Type B pancreatic cell (in vitro differentiated cells): ENCODE results near the gene ZFY. TPM values are rescaled to one million over a fixed set of nuclear protein-coding genes. Genes with fewer than 3 reads are reported as not detected.

Experiments
- DNase-seq: peaks from one replicate; pipeline ENCODE4 v3.0.0; 2021; ENCODE audit warnings: mixed read lengths; ENCODE audit not compliant: unreplicated experiment; ENCODE audit errors: extremely low spot score
- H3K27ac Mint-ChIP-seq: 2 replicates; pipeline ENCODE4 v1.8.0; 2021; ENCODE audit warnings: mild to moderate bottlenecking, mixed read lengths
- H3K27me3 Mint-ChIP-seq: 2 replicates; pipeline ENCODE4 v1.8.0; 2021; ENCODE audit warnings: mixed read lengths
- H3K36me3 Mint-ChIP-seq: 2 replicates; pipeline ENCODE4 v1.8.0; 2021; ENCODE audit warnings: mixed read lengths
- H3K4me1 Mint-ChIP-seq: one replicate; pipeline ENCODE4 v1.8.0; 2021; ENCODE audit warnings: mixed read lengths; ENCODE audit not compliant: unreplicated experiment
- H3K4me3 Mint-ChIP-seq: 2 replicates; pipeline ENCODE4 v1.8.0; 2021; ENCODE audit warnings: mild to moderate bottlenecking, mixed read lengths
- H3K9me3 Mint-ChIP-seq: 2 replicates; pipeline ENCODE4 v1.8.0; 2021; ENCODE audit warnings: mixed read lengths
- CTCF ChIP-seq: fragments of 200-600 bp; sonication (generic); conservative IDR thresholded peaks from 2 replicates; pipeline ENCODE4 v1.5.0; 2021; ENCODE audit warnings: antibody characterized with exemption, mild to moderate bottlenecking
- long read RNA-seq: library from polyadenylated mRNA; unstranded; transcript quantifications from one replicate; pipeline ENCODE4 v2.0.0, GENCODE V29; 2020
- total RNA-seq: library from RNA; stranded (reverse); gene quantifications from 2 replicates; pipeline ENCODE4 v1.2.1, GENCODE V29; 2021; ENCODE audit warnings: low replicate concordance

ZFY gene
- total RNA-seq, result not detected in 2 replicates
- long read RNA-seq, result 0 reads

- H3K27ac Mint-ChIP-seq, result no peak within 1 kb of the TSS
- H3K4me3 Mint-ChIP-seq, result no peak within 1 kb of the TSS
These were observed at the start of gene ZFY for GRCh38 chrY:2934861-2935715. Gene ZFY, plus strand, starts transcription at chrY:2935381. Its CDS starts 18,556 bp downstream, at chrY:2953937.

GRCh38 chrY:2885880-2886279, 49.3 kb upstream of the ZFY start:
- Mint-ChIP-seq H3K4me3 (no peak overlapping the region), H3K27me3 (no peaks in the 10 kb centered on the region), H3K9me3 (no peaks in the 10 kb centered on the region), H3K27ac (no peak overlapping the region), H3K36me3 (no peaks in the 10 kb centered on the region), H3K4me1 (no peaks in the 10 kb centered on the region)
- no peak for DNase-seq
- TF ChIP-seq CTCF, result no peak

More at GRCh38 chrY:2934861-2935715, at the start of gene ZFY:
- no peaks in the 10 kb centered on the region for H3K36me3 Mint-ChIP-seq
- DNase-seq, result no peak
- no peaks in the 10 kb centered on the region for H3K27me3 Mint-ChIP-seq
- no peak for TF ChIP-seq CTCF
- no peaks in the 10 kb centered on the region for H3K9me3 Mint-ChIP-seq
- H3K4me1 Mint-ChIP-seq, result no peaks in the 10 kb centered on the region

GRCh38 chrY:2887386-2887785, 47.8 kb upstream of the ZFY start:
- H3K4me3 Mint-ChIP-seq, result no peak overlapping the region
- no peaks in the 10 kb centered on the region for H3K9me3 Mint-ChIP-seq
- H3K4me1 Mint-ChIP-seq, result no peaks in the 10 kb centered on the region
- no peaks in the 10 kb centered on the region for H3K27me3 Mint-ChIP-seq
- no peak for DNase-seq
- no peak overlapping the region for H3K27ac Mint-ChIP-seq
- TF ChIP-seq CTCF, result no peak
- no peaks in the 10 kb centered on the region for H3K36me3 Mint-ChIP-seq

GRCh38 chrY:2887955-2888354, 47.2 kb upstream of the ZFY start:
- no peak for DNase-seq
- no peak for TF ChIP-seq CTCF
- H3K4me1 Mint-ChIP-seq, result no peaks in the 10 kb centered on the region
- H3K27ac Mint-ChIP-seq, result no peak overlapping the region
- no peaks in the 10 kb centered on the region for H3K9me3 Mint-ChIP-seq
- H3K36me3 Mint-ChIP-seq, result no peaks in the 10 kb centered on the region
- no peaks in the 10 kb centered on the region for H3K27me3 Mint-ChIP-seq
- H3K4me3 Mint-ChIP-seq, result no peak overlapping the region

GRCh38 chrY:2893471-2893870, 41.7 kb upstream of the ZFY start:
- H3K27me3 Mint-ChIP-seq, result no peaks in the 10 kb centered on the region
- no peak for TF ChIP-seq CTCF
- no peak for DNase-seq
- no peaks in the 10 kb centered on the region for H3K36me3 Mint-ChIP-seq
- H3K9me3 Mint-ChIP-seq, result no peaks in the 10 kb centered on the region
- H3K27ac Mint-ChIP-seq, result no peak overlapping the region
- no peaks in the 10 kb centered on the region for H3K4me1 Mint-ChIP-seq
- H3K4me3 Mint-ChIP-seq, result no peak overlapping the region
